Endothelial cell (in vitro differentiated cells): ENCODE measurements around the gene CCDC127. TPM values are rescaled to one million over a fixed set of nuclear protein-coding genes. Genes with fewer than 3 reads are reported as not detected.

Experiments used
- DNase-seq: peaks from one replicate; pipeline ENCODE4 v3.0.0; 2021; ENCODE audit warnings: low spot score
- H3K27ac Mint-ChIP-seq: one replicate; pipeline ENCODE4 v1.8.0; 2021; ENCODE audit warnings: mixed read lengths, inconsistent platforms; ENCODE audit not compliant: unreplicated experiment
- H3K27me3 Mint-ChIP-seq: one replicate; pipeline ENCODE4 v1.8.0; 2021; ENCODE audit warnings: mild to moderate bottlenecking, moderate library complexity, mixed read lengths, inconsistent platforms; ENCODE audit not compliant: unreplicated experiment
- H3K36me3 Mint-ChIP-seq: one replicate; pipeline ENCODE4 v1.8.0; 2021; ENCODE audit warnings: mild to moderate bottlenecking, low read depth, mixed read lengths, inconsistent platforms; ENCODE audit not compliant: unreplicated experiment
- H3K4me1 Mint-ChIP-seq: one replicate; pipeline ENCODE4 v1.8.0; 2021; ENCODE audit warnings: mild to moderate bottlenecking, mixed read lengths, inconsistent platforms; ENCODE audit not compliant: unreplicated experiment
- H3K4me3 Mint-ChIP-seq: one replicate; pipeline ENCODE4 v1.8.0; 2021; ENCODE audit warnings: mild to moderate bottlenecking, mixed read lengths, inconsistent platforms; ENCODE audit not compliant: unreplicated experiment
- H3K9me3 Mint-ChIP-seq: one replicate; pipeline ENCODE4 v1.8.0; 2021; ENCODE audit warnings: mixed read lengths, inconsistent platforms; ENCODE audit not compliant: unreplicated experiment
- total RNA-seq: library from RNA; stranded (reverse); fragmentation: NEBNext Ultra II Directional; extraction: Animal tissue kit (Norgen Biotek cat#: 25700); gene quantifications from one replicate; pipeline ENCODE4 v1.2.1, GENCODE V29; 2021; ENCODE audit not compliant: unreplicated experiment
- TF ChIP-seq, protein P1 (sequence below): fragments of 200-600 bp; sonication (generic); IDR thresholded peaks from one replicate; pipeline ENCODE4 v1.5.0; 2021; ENCODE audit warnings: antibody characterized with exemption; ENCODE audit not compliant: unreplicated experiment

Gene CCDC127
- total RNA-seq, 1 donor from 2014 or later = 8.1 TPM

GRCh38 chr5:180286-180918 is 37.6 kb downstream of the CCDC127 start:
- H3K9me3 Mint-ChIP-seq = no peaks in the 10 kb centered on the region
- H3K36me3 Mint-ChIP-seq = peaks cover 4% of the 10 kb centered on the region
- H3K27me3 Mint-ChIP-seq = peaks cover 6% of the 10 kb centered on the region
- peaks cover 23% of the 10 kb centered on the region for H3K4me1 Mint-ChIP-seq
- H3K27ac Mint-ChIP-seq = no peak overlapping the region
- peak overlapping the region; percentile 65 for H3K4me3 Mint-ChIP-seq
- TF ChIP-seq, protein P1, sequence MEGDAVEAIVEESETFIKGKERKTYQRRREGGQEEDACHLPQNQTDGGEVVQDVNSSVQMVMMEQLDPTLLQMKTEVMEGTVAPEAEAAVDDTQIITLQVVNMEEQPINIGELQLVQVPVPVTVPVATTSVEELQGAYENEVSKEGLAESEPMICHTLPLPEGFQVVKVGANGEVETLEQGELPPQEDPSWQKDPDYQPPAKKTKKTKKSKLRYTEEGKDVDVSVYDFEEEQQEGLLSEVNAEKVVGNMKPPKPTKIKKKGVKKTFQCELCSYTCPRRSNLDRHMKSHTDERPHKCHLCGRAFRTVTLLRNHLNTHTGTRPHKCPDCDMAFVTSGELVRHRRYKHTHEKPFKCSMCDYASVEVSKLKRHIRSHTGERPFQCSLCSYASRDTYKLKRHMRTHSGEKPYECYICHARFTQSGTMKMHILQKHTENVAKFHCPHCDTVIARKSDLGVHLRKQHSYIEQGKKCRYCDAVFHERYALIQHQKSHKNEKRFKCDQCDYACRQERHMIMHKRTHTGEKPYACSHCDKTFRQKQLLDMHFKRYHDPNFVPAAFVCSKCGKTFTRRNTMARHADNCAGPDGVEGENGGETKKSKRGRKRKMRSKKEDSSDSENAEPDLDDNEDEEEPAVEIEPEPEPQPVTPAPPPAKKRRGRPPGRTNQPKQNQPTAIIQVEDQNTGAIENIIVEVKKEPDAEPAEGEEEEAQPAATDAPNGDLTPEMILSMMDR = no peak
- DNase-seq = no peak

GRCh38 chr5:179401-179800 is 38.6 kb downstream of the CCDC127 start:
- H3K27me3 Mint-ChIP-seq = peaks cover 5% of the 10 kb centered on the region
- no peaks in the 10 kb centered on the region for H3K36me3 Mint-ChIP-seq
- H3K4me1 Mint-ChIP-seq = peaks cover 29% of the 10 kb centered on the region
- TF ChIP-seq, protein P1 = no peak
- H3K4me3 Mint-ChIP-seq = no peak overlapping the region
- DNase-seq = no peak
- no peaks in the 10 kb centered on the region for H3K9me3 Mint-ChIP-seq
- H3K27ac Mint-ChIP-seq = no peak overlapping the region

- Mint-ChIP-seq H3K36me3 (no peaks in the 10 kb centered on the region), H3K27me3 (peaks cover 8% of the 10 kb centered on the region), H3K27ac (no peak overlapping the region), H3K4me3 (no peak overlapping the region), H3K9me3 (no peaks in the 10 kb centered on the region), H3K4me1 (peaks cover 29% of the 10 kb centered on the region)
- no peak for DNase-seq
- TF ChIP-seq, protein P1 = no peak
These were observed 39.8 kb downstream of the CCDC127 start for GRCh38 chr5:178110-178509.

DNA sequence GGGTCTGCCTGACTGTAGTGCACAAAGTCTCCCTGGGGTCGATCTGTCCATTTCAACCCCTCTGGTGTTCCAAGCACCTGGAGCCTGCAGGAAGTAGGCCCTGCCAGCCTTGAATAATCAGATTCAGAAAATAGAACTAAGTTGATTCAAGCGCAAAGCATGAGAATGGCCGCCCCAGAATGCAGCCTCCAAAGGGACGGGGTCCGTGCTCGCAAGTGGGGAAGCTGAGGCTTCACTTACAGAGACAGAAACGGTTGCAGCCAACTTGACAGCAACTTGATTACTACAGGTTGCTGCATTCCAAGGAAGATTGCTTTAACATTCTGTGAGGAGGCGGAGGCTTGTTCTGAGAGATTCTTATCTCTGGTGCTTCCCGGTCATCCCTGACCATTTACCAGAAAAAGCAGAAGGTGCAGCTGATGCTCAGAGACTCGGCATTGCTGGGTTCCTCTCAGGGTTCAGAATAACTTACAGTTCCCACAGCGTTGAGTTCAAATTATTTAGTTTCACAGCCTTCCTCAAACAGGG is 41.6 kb downstream of the CCDC127 start:
- Mint-ChIP-seq H3K4me3 (no peak overlapping the region), H3K27ac (no peak overlapping the region), H3K9me3 (no peaks in the 10 kb centered on the region), H3K27me3 (peaks cover 12% of the 10 kb centered on the region), H3K36me3 (peaks cover 3% of the 10 kb centered on the region), H3K4me1 (peaks cover 32% of the 10 kb centered on the region)
- TF ChIP-seq, protein P1 = no peak
- no peak for DNase-seq

DNA sequence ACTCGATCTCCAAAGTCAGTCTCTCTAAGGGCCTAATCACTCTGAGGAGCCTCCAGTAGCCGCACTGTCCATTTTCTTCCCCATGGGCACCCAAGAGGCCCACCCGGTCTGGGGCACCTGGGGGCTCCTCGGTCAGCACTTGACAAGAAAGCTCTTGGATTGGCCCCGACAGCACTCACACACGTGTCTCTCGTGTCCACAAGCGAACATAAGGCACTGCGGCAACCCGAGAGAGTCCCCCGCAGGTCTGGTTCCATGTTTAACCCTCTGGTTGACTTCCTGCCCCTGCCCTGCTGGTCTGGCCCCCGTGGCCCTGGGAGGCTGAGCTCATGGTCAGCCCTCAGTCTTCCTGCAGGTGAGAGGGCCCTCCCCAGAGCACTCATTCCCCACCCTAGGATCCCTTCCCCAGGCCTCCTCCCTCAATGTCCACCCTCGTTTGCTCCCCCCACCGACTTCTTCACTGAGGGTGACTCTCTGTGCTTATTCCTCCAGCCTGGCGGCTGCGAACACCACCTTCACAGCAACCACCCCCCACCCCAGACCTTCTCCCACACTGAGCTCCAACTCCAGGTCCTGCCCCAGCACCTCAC is 43.0 kb downstream of the CCDC127 start:
- DNase-seq = no peak
- TF ChIP-seq, protein P1 = no peak
- H3K27ac Mint-ChIP-seq = peak overlapping the region; percentile 52
- H3K4me1 Mint-ChIP-seq = peaks cover 22% of the 10 kb centered on the region
- peaks cover 3% of the 10 kb centered on the region for H3K36me3 Mint-ChIP-seq
- peaks cover 11% of the 10 kb centered on the region for H3K27me3 Mint-ChIP-seq
- H3K4me3 Mint-ChIP-seq = no peak overlapping the region
- H3K9me3 Mint-ChIP-seq = no peaks in the 10 kb centered on the region
